ENCODE results near the gene OSTF1. TPM values are rescaled to one million over a fixed set of nuclear protein-coding genes. Genes with fewer than 3 reads are reported as not detected.

OSTF1 gene
- total RNA-seq, 1 experiment from 2014 or later = 58.4 TPM

DNA sequence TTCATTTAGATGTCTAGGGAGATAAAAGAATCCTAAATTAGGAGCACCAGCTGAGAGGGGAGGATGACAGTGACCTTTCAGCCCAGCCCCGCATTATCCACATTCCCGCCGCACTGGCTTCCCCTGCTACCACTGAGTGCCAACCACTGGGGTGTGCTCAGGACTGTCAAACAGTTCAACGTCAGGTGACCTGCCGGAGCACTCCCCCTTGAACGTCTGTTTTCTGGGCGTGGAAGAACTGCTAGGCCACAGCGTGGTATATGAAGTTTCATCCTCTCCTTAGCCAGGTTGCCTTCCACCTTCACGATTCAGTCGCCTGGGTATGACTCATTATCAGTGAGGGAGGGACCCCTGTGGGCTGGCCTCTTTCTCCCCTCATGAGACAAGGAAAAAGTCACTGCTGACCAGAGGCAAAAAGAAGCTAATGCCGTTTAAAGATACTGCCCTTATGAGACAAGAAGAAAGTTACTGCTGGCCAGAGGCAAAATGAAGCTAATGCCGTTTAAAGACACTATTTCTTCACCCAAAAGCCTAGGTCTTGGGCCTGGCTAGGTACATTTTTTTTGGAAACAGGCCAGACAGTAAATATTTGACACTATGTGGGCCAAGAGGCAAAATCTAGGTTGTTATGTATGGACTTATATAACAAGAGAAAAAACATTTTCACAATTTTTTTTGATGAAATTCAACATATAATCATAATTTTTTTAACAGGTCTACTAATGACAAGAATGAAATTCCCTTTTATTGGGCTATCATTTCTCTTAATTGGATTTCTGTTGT, 4.9 kb upstream of the OSTF1 start:
- no peaks in the 10 kb centered on the region for H4K20me1 ChIP-seq (ENCODE audit: insufficient read depth)
- CTCF ChIA-PET = interaction anchor here (0.6 kb wide), 1 partner anchor 29 kb away, joined by 5 read pairs; no protein-coding TSS in a partner anchor
- intact Hi-C loops (cut with micrococcal nuclease; ENCODE audit: unreplicated experiment) = loop anchor here (10.0 kb wide), 1 partner anchor 1231 kb away; no protein-coding TSS in a partner anchor
- no peaks in the 10 kb centered on the region for H3K36me3 ChIP-seq (ENCODE audit: low read depth)
- no peak overlapping the region for H3K4me2 ChIP-seq
- H3K4me1 ChIP-seq (replicated peaks; ENCODE audit: insufficient read depth) = peaks cover 16% of the 10 kb centered on the region
- no TSS peak for BruUV-seq (replicated peaks)
- H3K79me2 ChIP-seq (ENCODE audit: low read depth) = peaks cover 8% of the 10 kb centered on the region; the same call in 1 of the 2 replicates
- no peaks in the 10 kb centered on the region for H3K9me3 ChIP-seq (ENCODE audit: insufficient read depth, low read depth)
- POLR2A ChIA-PET (ENCODE audit: unreplicated experiment) = interaction anchor here (0.6 kb wide), 1 partner anchor 55 kb away, joined by 3 read pairs; no protein-coding TSS in a partner anchor
- peaks cover 10% of the 10 kb centered on the region; the same call in 1 of the 2 replicates for H3F3A ChIP-seq (ENCODE audit: insufficient read depth, low read depth)
- H3K9me2 ChIP-seq (ENCODE audit: insufficient read depth) = no peaks in the 10 kb centered on the region
- H3K27ac ChIP-seq = no peak overlapping the region
- H3K4me3 ChIP-seq = no peak overlapping the region
- DNase-seq = no peak
- H2AFZ ChIP-seq = no peak overlapping the region
- no peaks in the 10 kb centered on the region for H3K27me3 ChIP-seq (ENCODE audit: insufficient read depth, low read depth)
- TF ChIP-seq, protein P1, sequence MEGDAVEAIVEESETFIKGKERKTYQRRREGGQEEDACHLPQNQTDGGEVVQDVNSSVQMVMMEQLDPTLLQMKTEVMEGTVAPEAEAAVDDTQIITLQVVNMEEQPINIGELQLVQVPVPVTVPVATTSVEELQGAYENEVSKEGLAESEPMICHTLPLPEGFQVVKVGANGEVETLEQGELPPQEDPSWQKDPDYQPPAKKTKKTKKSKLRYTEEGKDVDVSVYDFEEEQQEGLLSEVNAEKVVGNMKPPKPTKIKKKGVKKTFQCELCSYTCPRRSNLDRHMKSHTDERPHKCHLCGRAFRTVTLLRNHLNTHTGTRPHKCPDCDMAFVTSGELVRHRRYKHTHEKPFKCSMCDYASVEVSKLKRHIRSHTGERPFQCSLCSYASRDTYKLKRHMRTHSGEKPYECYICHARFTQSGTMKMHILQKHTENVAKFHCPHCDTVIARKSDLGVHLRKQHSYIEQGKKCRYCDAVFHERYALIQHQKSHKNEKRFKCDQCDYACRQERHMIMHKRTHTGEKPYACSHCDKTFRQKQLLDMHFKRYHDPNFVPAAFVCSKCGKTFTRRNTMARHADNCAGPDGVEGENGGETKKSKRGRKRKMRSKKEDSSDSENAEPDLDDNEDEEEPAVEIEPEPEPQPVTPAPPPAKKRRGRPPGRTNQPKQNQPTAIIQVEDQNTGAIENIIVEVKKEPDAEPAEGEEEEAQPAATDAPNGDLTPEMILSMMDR (conservative IDR thresholded peaks at IDR 0.05) = no peak
- TF ChIP-seq EZH2 (IDR thresholded peaks at IDR 0.05; ENCODE audit: low read depth) = no peak

DNA sequence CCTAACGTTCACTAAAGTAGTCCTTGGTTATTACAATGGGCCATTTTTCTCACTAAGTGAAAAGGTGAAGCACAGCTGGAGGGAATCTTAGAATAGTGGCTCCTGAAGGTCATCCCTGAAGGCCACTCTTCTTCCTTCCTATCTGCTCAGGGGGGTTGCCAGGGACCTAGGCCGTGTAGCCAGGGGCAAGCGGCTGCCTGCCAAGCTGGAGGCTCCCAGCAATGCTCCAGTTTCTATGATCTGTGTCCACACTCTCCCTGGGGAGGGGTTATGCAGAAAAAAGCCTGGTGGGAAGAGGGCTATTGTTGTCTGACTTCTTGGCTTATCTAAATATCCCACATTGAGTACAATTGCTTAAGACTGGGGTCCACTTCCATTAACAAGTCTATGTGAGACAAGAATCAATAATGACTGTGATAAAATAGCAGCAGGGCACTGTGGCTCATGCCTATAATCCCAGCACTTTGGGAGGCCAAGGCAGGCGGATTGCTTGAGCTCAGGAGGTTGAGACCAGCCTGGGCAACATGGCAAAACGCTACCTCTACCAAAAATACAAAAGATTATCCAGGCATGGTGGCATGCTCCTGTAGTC, 4.1 kb upstream of the OSTF1 start:
- Histone ChIP-seq H3K4me1 (replicated peaks; ENCODE audit: insufficient read depth) (peaks cover 16% of the 10 kb centered on the region), H3F3A (ENCODE audit: insufficient read depth, low read depth) (peaks cover 17% of the 10 kb centered on the region), H3K9me2 (ENCODE audit: insufficient read depth) (no peaks in the 10 kb centered on the region), H3K4me3 (no peak overlapping the region), H3K4me2 (no peak overlapping the region), H4K20me1 (ENCODE audit: insufficient read depth) (no peaks in the 10 kb centered on the region), H3K36me3 (ENCODE audit: low read depth) (no peaks in the 10 kb centered on the region), H2AFZ (no peak overlapping the region), H3K27ac (no peak overlapping the region), H3K27me3 (ENCODE audit: insufficient read depth, low read depth) (no peaks in the 10 kb centered on the region), H3K79me2 (ENCODE audit: low read depth) (peaks cover 10% of the 10 kb centered on the region; the same call in 1 of the 2 replicates), H3K9me3 (ENCODE audit: insufficient read depth, low read depth) (no peaks in the 10 kb centered on the region)
- TF ChIP-seq EZH2 (IDR thresholded peaks at IDR 0.05; ENCODE audit: low read depth) = no peak
- TF ChIP-seq, protein P1 (conservative IDR thresholded peaks at IDR 0.05) = no peak
- no peak for DNase-seq
- ChIA-PET CTCF (interaction anchor here (0.6 kb wide), 1 partner anchor 30 kb away, joined by 5 read pairs; no protein-coding TSS in a partner anchor), POLR2A (ENCODE audit: unreplicated experiment) (no interaction called here)
- intact Hi-C loops (cut with micrococcal nuclease; ENCODE audit: unreplicated experiment) = loop anchor here (10.0 kb wide), 1 partner anchor 1231 kb away; no protein-coding TSS in a partner anchor
- no TSS peak for BruUV-seq (replicated peaks)

DNA sequence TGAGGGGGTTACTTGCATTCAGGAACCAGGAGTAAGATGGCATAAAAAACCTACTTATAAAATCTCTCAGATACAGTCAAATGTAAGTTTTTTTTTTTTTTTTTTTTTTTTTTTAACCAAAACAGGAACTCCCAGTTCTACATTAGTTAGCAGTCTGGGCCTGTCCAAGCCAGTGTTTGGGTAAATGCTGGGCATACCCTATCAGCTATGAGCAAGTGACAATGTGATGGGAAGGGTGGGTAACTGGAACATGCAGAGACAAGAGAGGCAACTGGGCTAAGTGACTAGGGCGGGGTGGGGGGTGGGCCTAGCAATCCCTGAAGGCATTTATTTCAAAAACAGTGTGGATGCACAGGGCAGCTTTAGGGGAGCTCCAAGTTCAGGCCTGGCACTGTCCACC, 2.7 kb upstream of the OSTF1 start:
- peaks cover 29% of the 10 kb centered on the region for H3K4me1 ChIP-seq (replicated peaks; ENCODE audit: insufficient read depth)
- peak overlapping the region; percentile 94 for H3K4me2 ChIP-seq
- intact Hi-C loops (cut with micrococcal nuclease; ENCODE audit: unreplicated experiment) = loop anchor here (5.0 to 10.0 kb wide), 4 partner anchors 82 to 1229 kb away; partner anchors contain the start of gene C9orf40
- peaks cover 25% of the 10 kb centered on the region for H3F3A ChIP-seq (ENCODE audit: insufficient read depth, low read depth)
- BruUV-seq (replicated peaks) = no TSS peak
- H3K9me2 ChIP-seq (ENCODE audit: insufficient read depth) = no peaks in the 10 kb centered on the region
- H3K27me3 ChIP-seq (ENCODE audit: insufficient read depth, low read depth) = no peaks in the 10 kb centered on the region
- DNase-seq = no peak
- CTCF ChIA-PET = no interaction called here
- 0 out of 2 replicates have a peak, but pooled peaks cover 4% of the 10 kb centered on the region for H4K20me1 ChIP-seq (ENCODE audit: insufficient read depth)
- H3K4me3 ChIP-seq = no peak overlapping the region
- no peak overlapping the region for H2AFZ ChIP-seq
- POLR2A ChIA-PET (ENCODE audit: unreplicated experiment) = interaction anchor here (0.6 kb wide), 1 partner anchor 86 kb away, joined by 4 read pairs; no protein-coding TSS in a partner anchor
- H3K9me3 ChIP-seq (ENCODE audit: insufficient read depth, low read depth) = no peaks in the 10 kb centered on the region
- TF ChIP-seq, protein P1 (conservative IDR thresholded peaks at IDR 0.05) = no peak
- no peak for TF ChIP-seq EZH2 (IDR thresholded peaks at IDR 0.05; ENCODE audit: low read depth)
- H3K79me2 ChIP-seq (ENCODE audit: low read depth) = peaks cover 24% of the 10 kb centered on the region
- no peak overlapping the region for H3K27ac ChIP-seq
- H3K36me3 ChIP-seq (ENCODE audit: low read depth) = no peaks in the 10 kb centered on the region
